Kidney epithelial cell (primary cell): Measurements from ENCODE around the gene SCGB1D1. TPM values are rescaled to one million over a fixed set of nuclear protein-coding genes. Genes with fewer than 3 reads are reported as not detected.
"Not testable (repeated sequence)": the region's sequence is repeated elsewhere in the genome, so short reads cannot be mapped to it uniquely, and the experiment has no call there.

Experiments used
- DNase-seq: peaks from one replicate; pipeline ENCODE4 v3.0.0-alpha.2; 2010; ENCODE audit warnings: low read depth
- H3K27me3 ChIP-seq: 2 replicates; pipeline ENCODE4 v1.6.0; 2011; ENCODE audit warnings: low read length; ENCODE audit not compliant: control insufficient read depth, insufficient read depth
- H3K36me3 ChIP-seq: 2 replicates; pipeline ENCODE4 v1.5.1; 2011; ENCODE audit warnings: low read length; ENCODE audit not compliant: control insufficient read depth, insufficient read depth
- H3K4me3 ChIP-seq: 2 replicates; pipeline ENCODE4 v1.5.1; 2011; ENCODE audit warnings: low read depth, mild to moderate bottlenecking, control low read depth, low read length
- total RNA-seq: library from RNA; depleted of rRNA; stranded (reverse); fragments of >200 nt; gene quantifications from 2 replicates; pipeline ENCODE4 v1.2.3, GENCODE V29; 2015
- TF ChIP-seq, protein P1 (sequence below): IDR thresholded peaks from 2 replicates; pipeline ENCODE4 v1.5.1; 2011; ENCODE audit warnings: mild to moderate bottlenecking, moderate library complexity, low read length, control low read depth, inconsistent platforms; ENCODE audit not compliant: insufficient read depth, poor library complexity, severe bottlenecking

The SCGB1D1 gene
- total RNA-seq, 1 donor from 2014 or later, result not detected

DNA sequence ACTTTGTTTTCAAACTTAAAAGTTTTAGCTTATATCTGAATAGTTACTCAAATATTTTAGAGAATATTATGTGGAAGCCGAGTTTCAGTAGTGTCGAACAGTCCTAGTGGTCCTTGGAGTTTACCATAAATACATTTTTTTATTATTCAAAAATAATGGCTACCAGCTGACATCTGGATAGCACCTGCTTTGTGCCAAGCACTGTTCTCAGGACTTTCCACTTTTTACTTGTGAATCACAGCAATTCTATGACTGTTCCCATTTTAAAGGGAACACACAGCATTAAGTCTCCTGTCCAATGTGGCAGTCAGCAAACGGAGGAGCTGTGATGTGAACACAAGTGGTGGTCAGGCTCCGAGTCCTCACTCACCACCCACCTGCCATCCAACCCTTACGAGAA is 14.4 kb downstream of the SCGB1D1 start:
- TF ChIP-seq, protein P1, sequence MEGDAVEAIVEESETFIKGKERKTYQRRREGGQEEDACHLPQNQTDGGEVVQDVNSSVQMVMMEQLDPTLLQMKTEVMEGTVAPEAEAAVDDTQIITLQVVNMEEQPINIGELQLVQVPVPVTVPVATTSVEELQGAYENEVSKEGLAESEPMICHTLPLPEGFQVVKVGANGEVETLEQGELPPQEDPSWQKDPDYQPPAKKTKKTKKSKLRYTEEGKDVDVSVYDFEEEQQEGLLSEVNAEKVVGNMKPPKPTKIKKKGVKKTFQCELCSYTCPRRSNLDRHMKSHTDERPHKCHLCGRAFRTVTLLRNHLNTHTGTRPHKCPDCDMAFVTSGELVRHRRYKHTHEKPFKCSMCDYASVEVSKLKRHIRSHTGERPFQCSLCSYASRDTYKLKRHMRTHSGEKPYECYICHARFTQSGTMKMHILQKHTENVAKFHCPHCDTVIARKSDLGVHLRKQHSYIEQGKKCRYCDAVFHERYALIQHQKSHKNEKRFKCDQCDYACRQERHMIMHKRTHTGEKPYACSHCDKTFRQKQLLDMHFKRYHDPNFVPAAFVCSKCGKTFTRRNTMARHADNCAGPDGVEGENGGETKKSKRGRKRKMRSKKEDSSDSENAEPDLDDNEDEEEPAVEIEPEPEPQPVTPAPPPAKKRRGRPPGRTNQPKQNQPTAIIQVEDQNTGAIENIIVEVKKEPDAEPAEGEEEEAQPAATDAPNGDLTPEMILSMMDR, result no peak
- H3K4me3 ChIP-seq, result no peak overlapping the region
- no peaks in the 10 kb centered on the region for H3K36me3 ChIP-seq
- DNase-seq, result no peak
- H3K27me3 ChIP-seq, result peaks cover 8% of the 10 kb centered on the region

DNA sequence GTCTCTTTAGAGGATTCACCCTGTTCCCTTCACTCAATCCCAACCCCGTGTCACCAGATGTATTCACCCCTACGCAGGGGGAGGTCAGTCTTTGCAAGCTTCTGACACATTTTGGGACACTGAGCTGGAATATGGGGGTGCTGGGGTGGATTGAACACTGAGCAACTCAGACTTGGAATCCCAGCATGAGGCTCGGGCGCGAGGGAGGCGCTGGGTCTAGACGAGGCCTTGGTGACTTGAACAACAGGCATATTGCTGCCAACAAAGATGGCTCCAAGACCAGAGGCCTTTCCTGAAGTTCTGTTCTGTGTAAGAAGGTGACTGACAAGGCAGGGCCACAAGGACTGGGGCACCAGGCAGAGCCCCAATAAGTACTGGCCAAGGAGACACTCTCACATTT is 15.4 kb downstream of the SCGB1D1 start:
- TF ChIP-seq, protein P1, result no peak
- Histone ChIP-seq H3K4me3 (no peak overlapping the region), H3K36me3 (no peaks in the 10 kb centered on the region), H3K27me3 (peaks cover 10% of the 10 kb centered on the region)
- no peak for DNase-seq

DNA sequence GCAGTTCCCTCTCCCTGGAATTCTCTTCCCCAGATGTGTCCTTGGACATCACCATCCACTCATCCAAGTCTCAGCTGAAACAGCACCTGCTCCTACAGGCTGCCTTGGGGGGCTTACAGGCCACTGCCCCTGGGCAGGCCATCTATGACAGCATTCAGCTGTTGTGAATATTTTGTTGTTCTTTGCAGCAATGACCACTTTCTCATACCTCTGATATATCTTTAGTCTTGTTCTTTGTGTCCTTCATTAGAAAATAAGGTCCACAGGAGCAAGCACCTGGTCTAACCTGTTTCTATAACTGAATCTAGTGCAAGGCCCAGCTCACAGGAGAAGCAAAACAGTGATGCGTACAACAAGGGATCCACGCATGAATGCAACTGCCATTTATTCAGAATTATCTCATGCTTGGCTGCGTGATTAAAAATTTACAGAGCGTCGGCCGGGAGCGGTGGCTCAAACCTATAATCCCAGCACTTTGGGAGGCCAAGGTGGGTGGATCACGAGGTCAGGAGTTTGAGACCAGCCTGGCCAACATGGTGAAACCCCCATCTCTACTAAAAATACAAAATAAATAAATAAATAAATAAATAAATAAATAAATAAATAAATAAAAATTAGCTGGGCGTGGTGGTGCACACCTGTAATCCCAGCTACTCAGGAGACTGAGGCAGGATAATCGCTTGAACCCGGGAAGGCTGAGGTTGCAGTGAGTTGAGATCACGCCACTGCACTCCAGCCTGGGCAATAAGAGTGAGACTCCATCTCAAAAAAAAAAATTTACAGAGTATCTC is 16.5 kb downstream of the SCGB1D1 start:
- not testable (repeated sequence) for H3K4me3 ChIP-seq, H3K27me3 ChIP-seq, H3K36me3 ChIP-seq, DNase-seq

GRCh38 chr11:62208785-62209144 is 18.7 kb downstream of the SCGB1D1 start:
- Histone ChIP-seq H3K27me3 (peaks cover 7% of the 10 kb centered on the region), H3K36me3 (no peaks in the 10 kb centered on the region), H3K4me3 (no peak overlapping the region)
- TF ChIP-seq, protein P1, result no peak
- DNase-seq, result no peak

- no peak for DNase-seq
- Histone ChIP-seq H3K27me3 (peaks cover 4% of the 10 kb centered on the region), H3K36me3 (no peaks in the 10 kb centered on the region), H3K4me3 (no peak overlapping the region)
- TF ChIP-seq, protein P1, result peak; percentile 65
Observed at GRCh38 chr11:62217191-62217748, 27.3 kb downstream of the SCGB1D1 start.

DNA sequence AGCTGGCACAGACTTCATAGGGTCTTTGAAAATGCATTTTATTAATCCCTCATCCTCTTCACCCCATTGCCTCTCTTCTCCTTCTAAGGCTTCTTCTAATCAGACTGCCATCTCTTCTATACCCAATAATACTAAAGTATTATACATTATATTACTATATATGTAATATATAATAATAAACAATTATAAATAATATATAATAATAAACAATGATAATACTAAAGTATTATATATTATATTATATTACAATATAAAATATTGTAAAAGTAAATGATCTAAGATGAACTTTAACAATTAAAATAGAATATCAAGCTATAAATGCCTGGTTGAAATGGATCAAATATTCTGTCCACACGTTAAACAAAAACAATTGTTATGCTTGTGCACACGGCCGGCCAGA is 31.5 kb downstream of the SCGB1D1 start:
- DNase-seq, result no peak
- no peak overlapping the region for H3K4me3 ChIP-seq
- TF ChIP-seq, protein P1, result no peak
- no peaks in the 10 kb centered on the region for H3K36me3 ChIP-seq
- no peaks in the 10 kb centered on the region for H3K27me3 ChIP-seq
